ENCODE data around the gene LIX1. TPM values are rescaled to one million over a fixed set of nuclear protein-coding genes. Genes with fewer than 3 reads are reported as not detected.
"Not testable (repeated sequence)": the region's sequence is repeated elsewhere in the genome, so short reads cannot be mapped to it uniquely, and the experiment has no call there.

Gene LIX1
- total RNA-seq = not detected
- total RNA-seq (2013) = not detected

- peak in 2 of 3 donors; percentile 36 to 51 for ATAC-seq
- intact Hi-C loops (cut with micrococcal nuclease) = no loop called here
These were observed at the start of gene LIX1 for GRCh38 chr5:97142521-97143254. Gene LIX1, minus strand, starts transcription at chr5:97142611. Its CDS starts 35 bp downstream, at chr5:97142576.

GRCh38 chr5:97191893-97192292 lies 49.5 kb upstream of the LIX1 start:
- Mint-ChIP-seq H3K4me1 (peaks cover 0 to 4% of the 10 kb centered on the region in 2 donors), H3K9me3 (no peaks in the 10 kb centered on the region), H3K36me3 (peaks cover 11% of the 10 kb centered on the region), H3K4me3 (no peak overlapping the region), H3K27ac (no peak overlapping the region), H3K27me3 (ENCODE audit: low read depth in 2 of 2) (peaks cover 38 to 55% of the 10 kb centered on the region in 2 donors)
- no peaks in the 10 kb centered on the region for H3K27me3 ChIP-seq (ENCODE audit: control insufficient read depth, insufficient read depth, low read length)
- H3K4me3 ChIP-seq (ENCODE audit: low read length) = no peak overlapping the region
- no peak overlapping the region for H3K27ac ChIP-seq (ENCODE audit: low read length)
- no peaks in the 10 kb centered on the region for H3K4me1 ChIP-seq (ENCODE audit: control insufficient read depth, insufficient read depth, low read length)
- no peaks in the 10 kb centered on the region for H3K36me3 ChIP-seq (ENCODE audit: control insufficient read depth, insufficient read depth, low read length)
- intact Hi-C loops (cut with micrococcal nuclease) = no loop called here
- ATAC-seq (no peak), DNase-seq (no peak)
- TF ChIP-seq CTCF (IDR thresholded peaks at IDR 0.05) = no peak
- whole genome bisulfite sequencing (ENCODE audit: insufficient coverage) = 64% methylated on average over 1 of the region's 2 CpGs
- H3K9me3 ChIP-seq (ENCODE audit: control insufficient read depth, insufficient read depth, low read length) = no peaks in the 10 kb centered on the region

More at GRCh38 chr5:97142521-97143254, at the start of gene LIX1:
- H3K9me3 ChIP-seq (ENCODE audit: control insufficient read depth, insufficient read depth, low read length) = no peaks in the 10 kb centered on the region
- no peaks in the 10 kb centered on the region for H3K4me1 ChIP-seq (ENCODE audit: control insufficient read depth, insufficient read depth, low read length)
- no peaks in the 10 kb centered on the region for H3K9me3 Mint-ChIP-seq
- H3K27me3 ChIP-seq (ENCODE audit: control insufficient read depth, insufficient read depth, low read length) = no peaks in the 10 kb centered on the region
- peaks cover 20 to 30% of the 10 kb centered on the region in 2 donors for H3K27me3 Mint-ChIP-seq (ENCODE audit: low read depth in 2 of 2)
- 55% methylated on average over 6 of the region's 6 CpGs for WGBS (ENCODE audit: insufficient coverage)
- DNase-seq = peak in 1 of 2 donors; percentile 51
- H3K27ac Mint-ChIP-seq = no peak within 1 kb of the TSS
- H3K27ac ChIP-seq (ENCODE audit: low read length) = no peak within 1 kb of the TSS
- no peak within 1 kb of the TSS for H3K4me3 ChIP-seq (ENCODE audit: low read length)
- TF ChIP-seq CTCF (IDR thresholded peaks at IDR 0.05) = no peak
- no peaks in the 10 kb centered on the region for H3K4me1 Mint-ChIP-seq
- no peaks in the 10 kb centered on the region for H3K36me3 ChIP-seq (ENCODE audit: control insufficient read depth, insufficient read depth, low read length)
- no peak within 1 kb of the TSS for H3K4me3 Mint-ChIP-seq
- H3K36me3 Mint-ChIP-seq = no peaks in the 10 kb centered on the region

GRCh38 chr5:97189523-97189922 lies 47.1 kb upstream of the LIX1 start:
- peaks cover 11% of the 10 kb centered on the region for H3K36me3 Mint-ChIP-seq
- H3K4me1 Mint-ChIP-seq; H3K36me3 ChIP-seq (ENCODE audit: control insufficient read depth, insufficient read depth, low read length); H3K4me3 Mint-ChIP-seq; DNase-seq; H3K27ac Mint-ChIP-seq; ATAC-seq; H3K9me3 ChIP-seq (ENCODE audit: control insufficient read depth, insufficient read depth, low read length); H3K9me3 Mint-ChIP-seq; H3K27ac ChIP-seq (ENCODE audit: low read length); H3K4me3 ChIP-seq (ENCODE audit: low read length); H3K4me1 ChIP-seq (ENCODE audit: control insufficient read depth, insufficient read depth, low read length); H3K27me3 ChIP-seq (ENCODE audit: control insufficient read depth, insufficient read depth, low read length): not testable (repeated sequence)
- intact Hi-C loops (cut with micrococcal nuclease) = loop anchor here (10.0 kb wide), 1 partner anchor 1565 kb away; the partner anchor contains the start of gene GPR150
- H3K27me3 Mint-ChIP-seq (ENCODE audit: low read depth in 2 of 2) = peaks cover 45 to 63% of the 10 kb centered on the region in 2 donors
- WGBS (ENCODE audit: insufficient coverage) = no CpG with 5 or more reads among the region's 1 CpG

- H3K4me1 ChIP-seq (ENCODE audit: control insufficient read depth, insufficient read depth, low read length) = peaks cover 10% of the 10 kb centered on the region
- no peaks in the 10 kb centered on the region for H3K27me3 ChIP-seq (ENCODE audit: control insufficient read depth, insufficient read depth, low read length)
- ATAC-seq (no peak), DNase-seq (no peak)
- 68% methylated on average over 5 of the region's 6 CpGs for WGBS (ENCODE audit: insufficient coverage)
- intact Hi-C loops (cut with micrococcal nuclease) = loop anchor here (1.0 to 10.0 kb wide), 3 partner anchors 249 to 1588 kb away; partner anchors contain the start of genes GPR150 and RGMB
- H3K27ac ChIP-seq (ENCODE audit: low read length) = peak overlapping the region; percentile 91
- peak overlapping the region; percentile 95 for H3K4me3 Mint-ChIP-seq
- no peaks in the 10 kb centered on the region for H3K9me3 ChIP-seq (ENCODE audit: control insufficient read depth, insufficient read depth, low read length)
- no peaks in the 10 kb centered on the region for H3K9me3 Mint-ChIP-seq
- peaks cover 16 to 17% of the 10 kb centered on the region in 2 donors for H3K27me3 Mint-ChIP-seq (ENCODE audit: low read depth in 2 of 2)
- H3K27ac Mint-ChIP-seq = peak overlapping the region; percentile 98 to 99
- no peak for TF ChIP-seq CTCF (IDR thresholded peaks at IDR 0.05)
- H3K4me1 Mint-ChIP-seq = peaks cover 28 to 31% of the 10 kb centered on the region in 2 donors
- peak overlapping the region; percentile 57 for H3K4me3 ChIP-seq (ENCODE audit: low read length)
- peaks cover 3% of the 10 kb centered on the region for H3K36me3 ChIP-seq (ENCODE audit: control insufficient read depth, insufficient read depth, low read length)
- H3K36me3 Mint-ChIP-seq = peaks cover 3% of the 10 kb centered on the region
These were observed 41.5 kb upstream of the LIX1 start for GRCh38 chr5:97183930-97184213.
